ENCODE results near the gene SPRYD3.

GRCh38 chr12:53082637-53083175 is 3.5 kb upstream of the SPRYD3 start:
- no peak for TF ChIP-seq CTCF (IDR thresholded peaks at IDR 0.05)
- TF ChIP-seq POLR2A (IDR thresholded peaks at IDR 0.05) = no peak

All from ovary (tissue), 3 donors.